ENCODE data around the gene MB.

GRCh38 chr22:35617137-35617755 is at the start of gene MB:
- TF ChIP-seq GATA2 (IDR thresholded peaks at IDR 0.05; ENCODE audit: low read depth, low read length) (no peak), GATA3 (IDR thresholded peaks at IDR 0.05; ENCODE audit: low read depth, low read length) (no peak)

Measured in SH-SY5Y (cell line).